CD4-positive, alpha-beta T cell treated with Interleukin-15 for 4 hours (primary cell): ENCODE results near the gene ZDHHC11.
"Not testable (repeated sequence)": the region's sequence is repeated elsewhere in the genome, so short reads cannot be mapped to it uniquely, and the experiment has no call there.

Experiments used
- DNase-seq: peaks from one replicate; pipeline ENCODE4 v3.0.0-alpha.2; 2020; ENCODE audit warnings: low spot score

Gene ZDHHC11

DNA sequence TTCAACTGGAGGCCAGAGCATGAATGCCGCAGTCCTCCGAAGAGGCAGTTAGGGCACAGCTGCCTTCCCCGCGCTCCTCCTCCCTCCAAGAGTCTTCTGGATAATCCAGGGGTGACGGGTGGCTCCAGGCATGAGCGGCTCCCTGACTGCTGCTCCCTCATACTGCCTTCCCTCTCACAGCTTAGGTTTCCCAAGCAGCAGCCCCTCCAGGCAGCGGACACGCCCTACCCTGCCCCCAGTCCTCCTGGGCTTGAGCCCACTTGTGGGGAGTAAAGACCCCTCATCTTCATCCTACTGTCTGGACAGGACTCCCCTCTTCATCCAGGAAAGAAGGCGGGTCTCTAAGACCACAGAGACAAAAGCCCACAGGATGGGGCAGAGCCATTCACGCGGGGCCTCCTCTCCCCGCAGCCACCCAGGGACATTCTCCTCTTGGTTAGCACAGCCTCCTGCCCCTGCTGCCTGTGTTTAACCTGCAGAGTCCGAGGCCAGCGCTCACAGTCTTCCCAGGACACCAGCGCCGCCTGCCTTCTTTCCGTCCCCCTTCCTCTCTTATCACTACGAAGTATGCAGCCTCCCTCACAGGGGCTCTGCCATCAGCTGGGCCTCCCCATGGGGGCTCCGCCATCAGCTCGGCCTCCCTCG lies 5.6 kb downstream of the ZDHHC11 start:
- not testable (repeated sequence) for DNase-seq

DNA sequence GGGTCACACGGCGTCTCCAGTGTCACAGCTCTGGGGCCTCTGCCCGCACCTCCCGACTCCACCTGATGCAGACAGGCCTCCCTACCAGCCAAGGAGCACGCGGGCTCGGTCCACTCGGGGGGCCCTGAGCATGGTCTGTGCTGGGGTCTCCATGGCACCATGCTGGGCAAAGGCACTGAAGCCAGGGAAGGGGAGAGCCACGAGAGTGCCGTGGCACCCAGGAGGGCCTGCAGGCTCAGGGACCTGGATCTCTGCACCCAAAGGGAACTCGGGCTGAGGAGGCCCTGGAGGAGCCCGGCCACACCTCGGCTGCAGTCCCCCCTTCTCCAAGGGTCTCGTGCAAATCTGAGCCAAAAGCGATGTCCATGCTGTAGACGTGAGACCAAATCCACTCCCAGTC lies 6.4 kb downstream of the ZDHHC11 start:
- not testable (repeated sequence) for DNase-seq

DNA sequence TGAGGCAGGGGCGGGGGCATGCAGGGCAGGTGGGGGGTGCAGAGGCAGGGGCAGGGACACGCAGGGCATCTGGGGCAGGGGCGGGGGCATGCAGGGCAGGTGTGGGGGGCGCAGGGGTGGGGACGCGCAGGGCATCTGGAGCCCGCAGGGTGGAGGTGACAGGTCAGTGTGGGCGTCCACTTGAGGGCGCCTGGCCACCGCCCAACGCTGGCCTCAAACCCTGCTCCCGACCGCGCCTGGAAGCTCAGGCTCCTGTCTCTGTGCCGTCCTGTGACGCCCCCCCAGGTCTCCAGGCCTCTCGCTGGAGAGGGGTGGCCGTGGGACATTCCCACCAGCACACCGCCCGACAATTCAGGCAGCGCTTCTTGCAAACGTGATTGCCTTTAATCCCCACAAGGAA lies 6.9 kb downstream of the ZDHHC11 start:
- not testable (repeated sequence) for DNase-seq

DNA sequence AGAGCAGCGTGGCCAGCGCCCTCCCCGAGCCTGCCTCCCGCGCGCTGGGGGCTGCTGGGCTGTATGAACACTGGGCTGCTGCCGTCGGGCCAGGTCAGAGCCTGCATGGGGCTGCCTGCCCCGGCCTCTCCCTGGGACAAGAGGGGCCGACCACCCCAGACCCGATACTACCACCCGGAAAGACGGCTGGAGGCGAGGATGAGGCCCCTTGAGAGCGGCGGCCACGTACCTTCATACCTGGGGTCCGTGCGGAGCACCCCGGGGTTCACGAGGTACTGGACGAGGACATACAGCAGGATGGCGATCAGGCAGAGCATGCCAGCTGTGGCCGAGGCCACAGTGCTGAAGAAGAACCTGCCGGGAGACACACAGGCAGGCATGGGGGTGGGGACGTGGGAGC lies 7.4 kb downstream of the ZDHHC11 start:
- not testable (repeated sequence) for DNase-seq

DNA sequence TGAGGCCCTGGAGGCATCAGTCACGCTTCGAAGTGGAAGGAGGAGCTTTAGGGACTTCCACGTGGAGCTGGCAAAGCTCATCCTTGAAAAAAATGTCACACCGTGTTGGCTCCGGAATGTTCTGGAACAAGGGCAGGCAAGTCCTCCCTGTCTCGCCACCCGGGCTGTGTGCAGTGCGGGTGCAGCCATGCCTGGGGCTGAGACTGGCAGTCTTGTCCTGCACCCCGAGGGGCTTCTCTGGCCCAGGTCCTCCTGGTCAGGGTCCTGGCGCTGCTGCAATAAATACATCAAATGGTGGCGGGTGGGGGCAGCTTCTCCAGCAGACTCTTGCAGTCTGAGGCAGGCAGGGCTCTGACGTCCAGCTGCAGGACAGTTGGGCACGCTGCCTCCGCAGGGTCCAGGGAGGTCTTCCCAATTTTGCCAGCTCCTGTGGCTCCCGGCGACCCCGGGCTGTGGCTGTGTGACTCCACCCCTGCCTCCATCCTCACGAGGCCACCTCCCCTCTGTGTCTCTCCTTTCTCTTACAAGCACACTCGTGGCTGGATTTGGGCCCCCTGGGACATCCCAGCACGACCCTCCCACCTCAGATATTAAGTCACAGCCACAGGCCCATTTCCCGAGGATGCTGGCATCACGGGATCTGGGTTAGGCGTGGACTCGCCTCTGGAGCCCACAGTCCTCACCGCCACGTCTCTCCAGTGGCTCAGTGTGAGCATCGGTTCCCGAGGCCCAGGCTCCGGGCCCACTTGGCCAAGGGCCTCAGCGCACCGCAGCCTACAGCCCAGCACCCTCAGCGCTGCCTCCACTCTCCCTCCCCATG lies 8.2 kb downstream of the ZDHHC11 start:
- DNase-seq: not testable (repeated sequence)

DNA sequence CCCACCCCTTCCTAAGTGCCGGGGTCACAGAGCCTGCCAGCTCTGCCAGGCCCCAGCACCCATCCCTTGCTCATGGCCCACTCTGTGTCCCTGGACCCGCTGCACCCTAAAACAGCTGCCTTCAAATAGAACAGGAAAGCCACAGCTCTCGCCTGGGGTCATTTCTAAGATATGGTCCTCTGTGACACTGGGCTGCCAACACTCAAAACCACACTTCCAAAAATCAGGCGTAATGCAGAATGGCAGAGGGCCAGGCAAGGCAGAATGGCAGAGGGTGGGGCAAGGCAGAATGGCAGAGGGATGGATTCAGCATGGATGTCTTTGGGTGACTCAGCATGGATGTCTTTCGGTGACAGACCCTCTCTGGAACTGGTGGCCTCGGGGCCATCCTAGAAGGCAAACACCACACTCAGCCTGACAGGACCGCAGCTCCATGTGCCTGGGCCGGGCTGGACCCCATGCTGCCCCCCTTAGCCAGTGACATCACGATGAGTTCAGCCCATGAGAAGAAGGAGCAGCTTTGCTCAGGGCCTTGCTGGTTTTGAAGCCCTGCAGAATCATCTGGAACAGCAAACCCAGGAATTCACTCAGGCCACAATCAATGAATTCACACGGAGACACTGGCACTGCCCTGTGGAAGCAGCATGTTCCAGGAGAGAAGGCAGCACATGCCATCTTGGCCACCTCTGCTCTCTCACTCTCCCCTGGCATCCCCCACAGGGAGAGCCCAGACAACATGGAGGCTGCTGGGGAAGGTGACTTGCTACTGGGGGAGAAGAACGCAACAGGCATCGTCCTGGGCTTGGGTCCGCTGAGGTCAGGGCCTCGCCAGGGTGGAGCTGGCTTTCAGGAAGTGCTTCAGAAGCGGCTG lies 9.0 kb downstream of the ZDHHC11 start:
- not testable (repeated sequence) for DNase-seq

DNA sequence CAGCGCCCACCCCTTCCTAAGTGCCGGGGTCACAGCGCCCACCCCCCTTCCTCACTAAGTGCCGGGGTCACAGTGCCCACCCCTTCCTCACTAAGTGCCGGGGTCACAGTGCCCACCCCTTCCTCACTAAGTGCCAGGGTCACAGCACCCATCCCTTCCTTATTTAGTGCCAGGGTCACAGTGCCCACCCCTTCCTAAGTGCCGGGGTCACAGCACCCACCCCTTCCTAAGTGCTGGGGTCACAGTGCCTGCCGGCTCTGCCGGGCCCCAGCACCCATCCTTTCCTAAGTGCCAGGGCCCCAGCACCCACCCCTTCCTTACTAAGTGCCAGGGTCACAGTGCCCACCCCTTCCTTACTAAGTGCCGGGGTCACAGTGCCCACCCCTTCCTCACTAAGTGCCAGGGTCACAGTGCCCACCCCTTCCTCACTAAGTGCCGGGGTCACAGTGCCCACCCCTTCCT lies 9.8 kb downstream of the ZDHHC11 start:
- not testable (repeated sequence) for DNase-seq

DNA sequence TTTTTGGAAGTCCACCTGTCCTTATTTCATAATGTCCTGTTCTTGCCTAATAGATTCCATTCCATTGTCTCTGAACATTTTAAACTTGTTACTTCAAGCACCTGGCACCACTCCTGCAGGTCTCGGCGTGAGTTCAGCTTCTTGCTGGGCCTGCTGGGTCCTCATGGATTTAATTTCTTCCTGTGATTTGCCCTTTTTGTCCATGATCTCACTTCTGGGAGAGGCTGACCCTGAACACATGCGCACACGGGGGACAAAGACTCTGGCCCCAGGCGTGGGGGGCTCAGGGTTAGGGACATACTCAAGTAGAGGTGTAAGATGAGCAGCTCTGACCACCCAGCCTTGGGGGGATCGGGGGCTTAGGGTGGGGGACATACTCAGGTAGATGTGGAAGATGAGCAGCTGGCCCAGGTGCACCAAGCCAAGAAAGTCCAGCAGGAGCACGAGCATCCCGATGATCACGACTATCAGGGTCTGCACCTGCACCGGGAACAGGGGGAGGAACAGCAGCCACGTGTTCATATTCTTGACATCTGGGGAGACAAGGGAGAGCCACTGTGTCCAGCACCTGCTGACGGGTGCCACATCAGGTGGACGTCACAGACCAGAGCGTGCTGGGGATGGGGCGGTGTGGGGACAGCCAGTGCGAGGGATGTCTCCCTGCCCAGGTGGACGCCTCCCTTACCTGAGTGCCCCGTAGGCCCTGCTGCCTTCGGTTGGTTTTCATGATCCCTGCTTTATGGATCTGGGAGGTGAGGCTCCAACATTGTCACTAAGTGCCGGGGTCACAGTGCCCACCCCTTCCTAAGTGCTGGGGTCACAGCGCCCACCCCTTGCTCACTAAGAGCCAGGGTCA lies 10.4 kb downstream of the ZDHHC11 start:
- not testable (repeated sequence) for DNase-seq

DNA sequence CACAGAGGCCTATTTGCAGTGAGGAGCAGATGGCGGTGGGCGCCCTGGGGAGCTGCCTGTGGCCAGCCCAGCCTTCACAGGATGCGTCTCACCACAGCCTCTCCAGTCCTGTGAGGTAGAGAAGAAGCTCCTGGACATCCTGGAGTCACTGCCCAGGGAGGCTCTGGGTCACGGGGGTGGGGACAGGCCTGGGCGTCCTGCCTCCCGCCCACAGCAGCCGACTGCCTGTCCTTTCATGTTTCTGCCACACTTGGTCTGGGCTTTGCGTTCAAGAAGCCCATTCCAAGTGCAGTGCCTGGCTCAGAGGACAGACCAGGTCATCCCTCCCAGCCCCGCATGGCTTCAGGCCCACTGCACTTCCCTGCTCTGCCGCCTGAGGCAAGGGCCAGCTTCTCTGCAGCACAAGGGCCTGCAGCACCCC lies 12.3 kb downstream of the ZDHHC11 start:
- DNase-seq: not testable (repeated sequence)

DNA sequence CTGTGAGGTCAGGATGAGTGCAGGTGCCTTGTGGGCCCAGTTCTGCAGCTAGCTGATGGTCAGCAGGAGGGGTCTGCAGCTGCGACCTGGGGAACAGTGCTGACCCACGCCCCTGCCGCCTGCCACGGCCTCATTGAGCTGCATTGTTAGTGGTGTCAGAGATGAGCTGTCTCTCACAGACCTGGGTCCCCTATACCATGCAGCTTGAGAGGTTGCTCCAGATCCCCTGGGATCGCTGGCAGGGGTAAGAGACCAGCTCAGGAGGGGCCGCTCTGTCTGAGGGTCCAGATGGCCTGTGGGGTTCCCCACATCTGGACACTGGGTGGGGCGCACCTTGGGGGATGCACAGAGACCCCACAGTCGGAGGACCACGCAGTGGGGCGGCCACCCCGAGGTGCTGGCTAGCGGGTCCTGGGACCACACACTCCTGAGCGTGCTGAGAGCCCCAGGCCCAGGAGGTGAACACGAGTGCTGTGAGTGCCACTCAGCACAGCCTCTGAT lies 13.1 kb downstream of the ZDHHC11 start:
- DNase-seq: not testable (repeated sequence)

DNA sequence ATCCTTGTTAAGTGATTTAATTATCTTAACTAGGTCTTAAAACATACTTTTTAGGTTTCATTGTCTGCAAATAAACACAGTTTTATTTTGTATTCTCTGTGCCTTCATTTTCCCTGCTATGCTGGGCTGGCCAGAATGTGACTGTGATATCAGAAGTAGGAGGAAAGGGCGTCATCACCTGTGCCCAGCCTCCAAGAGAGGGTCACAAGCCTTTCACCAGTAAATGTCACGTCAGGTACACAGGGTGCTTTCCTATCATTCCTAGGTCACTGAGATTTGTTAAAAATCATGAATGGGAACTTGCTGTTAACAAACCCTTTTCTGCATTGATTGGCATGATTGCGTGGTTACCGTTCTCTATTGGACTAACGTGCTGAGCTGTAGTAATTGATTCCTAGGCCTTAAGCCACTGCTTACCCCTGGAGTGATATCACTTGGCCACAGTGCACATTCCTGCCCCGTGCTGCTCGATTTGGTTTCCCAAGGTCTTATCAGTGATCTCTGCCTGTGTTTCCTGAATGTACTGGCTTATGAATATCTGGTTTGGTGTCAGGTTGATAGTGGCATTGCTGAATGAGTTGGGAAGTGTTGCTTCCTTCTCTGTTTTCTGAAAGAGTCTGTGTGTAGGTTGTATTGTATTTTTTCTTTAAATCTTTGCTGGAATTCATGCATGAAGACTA lies 14.7 kb downstream of the ZDHHC11 start:
- not testable (repeated sequence) for DNase-seq

DNA sequence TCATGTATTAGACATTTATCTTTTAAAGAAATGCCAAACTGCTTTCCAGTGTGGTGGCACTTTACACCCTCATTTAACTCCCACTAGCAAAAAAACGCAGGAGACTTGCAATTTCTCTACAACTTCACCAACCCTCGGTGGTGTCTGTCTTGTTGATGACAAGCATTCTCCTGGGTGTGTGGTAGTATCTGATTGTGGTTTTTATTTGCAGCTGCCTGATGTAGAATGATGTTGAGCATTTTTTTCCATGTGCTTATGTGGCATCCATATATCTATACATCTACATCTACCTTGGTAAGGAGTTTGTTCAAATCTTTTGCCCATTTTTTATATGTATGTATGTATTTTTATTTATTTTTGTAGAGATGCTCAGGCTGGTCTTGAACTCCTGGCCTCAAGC lies 16.8 kb downstream of the ZDHHC11 start:
- not testable (repeated sequence) for DNase-seq

DNA sequence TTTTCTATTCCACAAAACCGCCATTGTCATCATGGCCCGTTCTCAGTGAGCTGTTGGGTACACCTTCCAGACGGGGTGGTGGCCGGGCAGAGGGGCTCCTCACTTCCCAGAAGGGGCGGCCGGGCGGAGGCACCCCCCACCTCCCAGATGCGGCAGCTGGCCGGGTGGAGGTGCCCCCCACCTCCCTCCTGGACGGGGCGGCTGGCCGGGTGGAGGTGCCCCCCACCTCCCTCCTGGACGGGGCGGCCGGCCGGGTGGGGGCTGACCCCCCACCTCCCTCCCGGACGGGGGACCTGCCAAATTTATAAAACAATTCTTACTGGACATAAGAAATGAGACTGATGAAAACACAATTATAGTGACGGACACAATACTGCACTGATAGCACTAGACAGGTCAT lies 22.6 kb downstream of the ZDHHC11 start:
- DNase-seq: not testable (repeated sequence)

DNA sequence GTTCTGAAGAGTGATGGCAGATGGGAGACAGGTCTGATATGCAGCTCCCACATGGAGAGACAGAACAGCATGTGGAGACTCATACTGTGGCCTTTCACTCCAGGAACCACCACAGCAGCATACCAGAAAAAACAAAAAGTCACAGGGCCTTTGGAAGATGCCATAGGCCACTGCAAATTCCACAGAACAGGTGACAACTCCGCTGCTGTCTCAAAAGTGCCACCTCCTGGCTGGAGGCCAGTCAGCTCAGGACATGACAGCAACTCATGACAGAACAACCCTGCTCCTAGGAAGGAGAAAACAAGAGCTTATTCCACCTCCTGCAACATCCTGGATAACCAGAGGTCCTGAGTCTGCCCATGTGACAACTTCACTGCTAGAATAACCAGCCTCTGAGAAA lies 25.2 kb downstream of the ZDHHC11 start:
- DNase-seq: peak; percentile 4

DNA sequence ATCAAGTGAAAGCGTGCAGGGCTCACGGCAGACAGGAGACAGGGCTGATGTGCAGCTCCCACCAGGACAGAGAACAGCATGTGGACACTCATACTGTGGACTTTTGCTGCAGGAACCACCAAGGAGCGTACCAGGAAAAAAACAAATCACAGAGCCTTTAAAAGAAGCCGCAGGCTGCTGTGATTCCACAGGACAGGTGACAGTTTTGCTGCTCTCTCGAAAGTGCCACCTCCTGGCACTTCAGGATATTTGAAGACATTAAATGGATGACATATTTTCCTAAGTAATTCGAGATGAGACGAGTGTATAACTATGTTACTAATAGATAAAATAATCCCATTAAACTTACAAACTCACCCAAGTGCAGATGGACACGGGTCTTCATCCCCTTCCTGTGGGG lies 29.3 kb downstream of the ZDHHC11 start:
- no peak for DNase-seq

DNA sequence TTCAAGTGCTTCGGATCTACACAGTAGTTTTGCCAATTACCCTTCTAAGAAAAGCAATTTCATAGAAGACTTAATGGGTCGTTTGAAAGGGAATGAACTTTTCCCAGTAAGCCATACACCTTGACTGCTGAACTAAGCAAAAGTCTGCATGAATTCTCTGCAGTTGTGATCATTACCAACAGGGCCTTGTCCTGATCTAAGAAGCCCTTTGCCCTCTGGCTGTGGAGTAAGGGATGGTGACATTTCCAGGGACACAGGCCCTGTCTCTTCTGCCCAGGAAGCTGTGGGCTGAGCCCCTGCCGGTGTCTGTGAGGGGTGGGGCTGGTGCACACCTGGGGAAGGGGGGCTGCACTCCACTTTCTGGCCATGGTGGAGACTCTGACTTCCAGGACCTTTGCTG lies 30.5 kb downstream of the ZDHHC11 start:
- DNase-seq: no peak

DNA sequence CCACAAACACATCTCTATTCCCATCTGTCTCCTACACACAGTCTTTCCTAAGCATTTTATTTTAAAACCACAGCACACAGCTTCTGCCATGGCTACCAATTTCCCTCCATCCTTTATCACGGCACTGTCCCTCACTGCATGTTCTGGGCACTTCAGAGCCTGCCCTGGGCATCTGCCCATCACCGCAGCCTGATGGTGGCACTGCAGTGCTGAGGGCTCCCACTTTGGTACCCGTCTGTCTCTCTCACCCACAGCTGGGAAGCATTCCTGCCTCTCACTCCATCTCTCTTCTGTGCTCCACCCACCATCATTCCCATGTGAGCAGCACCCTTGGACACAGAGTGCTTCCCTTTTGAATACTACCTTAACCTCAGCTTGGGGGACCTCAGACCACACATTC lies 31.7 kb downstream of the ZDHHC11 start:
- DNase-seq: no peak

DNA sequence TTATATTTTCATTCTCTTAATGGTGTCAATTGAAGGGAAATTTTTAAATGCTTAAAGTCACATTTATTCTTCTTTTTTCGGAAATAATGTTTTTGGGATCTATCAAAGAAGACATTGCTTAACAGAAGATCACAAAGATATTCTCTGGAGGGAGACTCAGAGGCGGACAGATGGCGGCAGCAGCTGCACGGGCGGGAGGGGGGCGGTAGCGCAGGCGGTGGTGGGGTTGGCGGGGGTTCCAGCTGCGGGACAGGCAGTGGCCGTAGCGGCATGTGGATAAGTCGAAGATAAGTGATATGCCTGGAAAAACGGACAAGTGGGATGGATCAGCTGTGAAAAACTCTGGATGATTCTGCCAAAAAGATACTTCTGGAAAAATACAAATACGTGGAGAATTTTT lies 34.6 kb downstream of the ZDHHC11 start:
- DNase-seq: no peak

DNA sequence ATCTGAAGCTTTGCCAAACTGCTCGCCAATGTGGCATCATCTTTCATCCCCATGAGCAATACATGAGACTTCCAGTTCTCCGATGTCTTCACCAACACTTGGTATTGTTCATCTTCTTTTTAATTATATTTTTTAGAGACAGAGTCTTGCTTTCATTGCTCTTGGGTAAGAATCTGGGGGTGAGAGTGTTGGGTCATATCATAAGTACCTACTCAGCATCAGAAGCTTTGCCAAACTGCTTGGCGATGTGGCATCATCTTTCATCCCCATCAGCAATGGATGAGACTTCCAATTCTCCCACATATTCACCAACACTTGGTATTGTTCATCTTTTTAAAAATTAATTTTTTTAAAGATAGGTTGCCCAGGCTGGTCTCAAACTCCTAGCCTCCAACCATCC lies 35.3 kb downstream of the ZDHHC11 start:
- DNase-seq: no peak

DNA sequence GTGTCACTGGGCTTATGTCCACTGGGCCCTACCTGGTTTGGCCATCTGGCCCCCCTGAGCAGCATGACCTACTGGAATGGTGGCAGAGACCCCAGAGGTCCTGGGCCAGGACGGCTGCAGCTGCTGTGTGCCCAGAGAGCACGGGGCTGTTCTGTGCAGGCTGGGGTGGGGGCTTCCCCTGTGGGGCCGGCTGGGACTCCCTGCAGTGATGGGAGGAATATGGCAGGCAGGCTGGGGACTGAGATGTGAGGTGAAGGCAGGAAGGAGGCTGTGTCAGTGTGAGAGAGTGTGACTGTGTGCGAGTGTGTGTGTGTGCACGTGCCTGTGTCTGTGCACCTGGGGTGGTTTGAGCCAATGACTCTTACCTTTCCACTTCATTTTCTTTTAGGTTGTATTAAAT lies 37.2 kb downstream of the ZDHHC11 start:
- DNase-seq: not testable (repeated sequence)

DNA sequence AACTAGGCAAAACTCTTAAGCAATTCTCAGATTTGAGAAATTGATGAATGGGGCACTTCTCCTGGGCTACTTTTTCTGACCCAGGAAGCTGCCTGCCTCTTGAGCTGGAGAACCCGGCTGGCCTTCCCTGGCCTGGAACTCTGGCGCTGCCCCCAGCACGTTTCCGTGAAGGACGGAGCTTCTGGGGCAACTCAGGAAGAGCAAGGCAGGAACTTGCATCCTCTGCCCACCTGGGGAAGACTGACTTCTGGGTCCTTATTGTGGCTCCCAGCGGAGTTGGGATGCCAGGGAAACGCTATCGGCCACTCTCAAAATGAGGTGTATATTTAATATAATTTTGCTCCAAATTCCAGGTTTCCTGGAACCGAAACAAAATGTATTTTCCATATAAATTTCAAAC lies 39.4 kb downstream of the ZDHHC11 start:
- not testable (repeated sequence) for DNase-seq
